Activated effector memory CD4-positive, alpha-beta T cell treated with anti-CD3 and anti-CD28 coated beads, Interleukin-2, amount 50 U/mL, for 16 hours (primary cell): ENCODE measurements around the gene FAM240B.

Experiments
- DNase-seq: peaks from one replicate; pipeline ENCODE4 v3.0.0-alpha.2; 2020

FAM240B gene

GRCh38 chr9:38662763-38663593 is 57.0 kb downstream of the FAM240B start:
- DNase-seq: no peak

DNA sequence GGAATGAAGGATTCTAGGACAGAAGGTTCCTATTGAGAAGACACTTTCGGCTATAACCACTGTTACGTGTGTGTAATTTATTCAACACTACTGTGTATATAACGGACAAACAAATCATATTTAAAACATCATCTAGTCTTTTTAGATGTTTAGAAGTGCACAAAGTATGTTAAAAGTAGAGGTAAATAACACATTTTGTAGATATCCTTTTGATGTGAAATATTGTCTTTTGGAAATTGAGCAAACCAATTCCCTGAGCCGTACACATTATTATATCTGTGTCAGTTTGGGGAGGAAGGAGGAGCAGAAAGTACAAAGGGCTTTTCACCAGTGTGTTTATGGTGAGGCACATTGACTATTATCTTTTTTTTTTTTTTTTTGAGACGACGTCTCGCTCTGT is 60.4 kb downstream of the FAM240B start:
- DNase-seq: no peak

DNA sequence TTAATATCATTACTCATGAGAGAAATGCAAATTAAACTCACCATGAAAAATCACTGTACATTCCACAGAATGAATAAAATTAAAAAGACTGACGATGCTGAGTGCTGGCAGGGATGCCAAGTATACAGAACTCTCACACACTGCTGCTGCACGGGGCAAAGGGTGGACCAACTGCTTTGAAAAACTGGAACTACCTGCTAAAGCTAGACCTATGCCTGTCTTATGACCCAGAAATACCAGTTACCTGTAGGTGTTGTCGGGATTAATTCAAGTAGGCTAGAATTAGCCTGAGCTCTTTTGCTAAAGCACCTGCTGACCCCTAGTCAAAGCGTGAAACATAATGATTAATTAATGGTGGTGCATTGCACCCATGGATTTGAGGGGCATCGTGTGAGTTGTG is 63.0 kb downstream of the FAM240B start:
- no peak for DNase-seq

GRCh38 chr9:38652486-38652885 is 67.4 kb downstream of the FAM240B start:
- DNase-seq: no peak

GRCh38 chr9:38652044-38652443 is 67.9 kb downstream of the FAM240B start:
- DNase-seq: no peak

GRCh38 chr9:38651400-38652042 is 68.4 kb downstream of the FAM240B start:
- DNase-seq: no peak

DNA sequence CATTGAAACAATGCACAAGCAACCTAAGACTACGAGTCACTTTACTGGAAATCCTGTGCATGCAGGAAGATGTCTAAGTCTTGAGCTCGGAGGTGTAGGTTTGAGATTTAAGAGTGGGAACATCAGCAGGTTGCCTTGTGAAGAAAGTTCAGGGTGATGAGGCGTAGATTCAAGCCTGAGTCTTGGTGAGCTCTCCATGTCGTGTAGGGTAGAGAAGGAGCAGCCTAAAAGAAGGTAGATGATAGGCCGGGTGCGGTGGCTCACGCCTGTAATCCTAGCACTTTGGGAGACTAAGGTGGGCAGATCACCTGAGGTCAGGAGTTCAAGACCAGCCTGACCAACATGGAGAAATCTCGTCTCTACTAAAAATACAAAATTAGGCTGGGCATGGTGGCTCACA is 69.4 kb downstream of the FAM240B start:
- no peak for DNase-seq

DNA sequence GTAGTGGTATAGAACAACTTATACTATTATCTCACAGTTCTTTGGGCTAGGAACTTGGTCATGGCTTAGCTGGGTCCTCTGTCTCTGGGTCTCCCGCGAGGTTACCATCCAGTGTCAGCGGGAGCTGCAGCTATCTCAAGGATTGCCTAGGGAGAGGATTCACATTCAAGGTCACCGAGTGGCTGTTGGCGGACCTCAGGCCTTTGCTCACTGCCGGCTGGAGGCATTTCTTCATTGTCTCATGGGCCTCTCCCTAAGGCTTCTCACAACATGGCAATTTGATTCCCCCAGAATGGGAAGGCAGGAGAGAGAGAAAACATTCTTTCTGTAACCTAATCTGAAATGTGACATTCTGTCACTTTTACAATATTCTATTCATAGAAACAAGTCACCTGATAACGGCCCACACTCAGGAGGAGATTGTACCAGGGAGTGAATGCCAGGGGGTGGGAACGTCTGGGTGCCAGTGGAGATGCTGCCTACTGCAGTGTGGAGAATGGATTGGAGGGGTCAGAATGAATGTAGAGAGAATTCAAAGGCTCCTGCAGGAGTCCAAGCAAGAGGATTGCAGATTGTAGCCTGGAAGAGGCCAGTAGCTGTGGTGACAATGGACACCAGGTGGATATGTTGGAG is 70.1 kb downstream of the FAM240B start:
- no peak for DNase-seq

GRCh38 chr9:38644601-38645000 is 75.3 kb downstream of the FAM240B start:
- DNase-seq: no peak
